Heart right ventricle (tissue), 16 donors: ENCODE results near the gene PUDP. TPM values are rescaled to one million over a fixed set of nuclear protein-coding genes. Genes with fewer than 3 reads are reported as not detected.

Source experiments
- ATAC-seq, 8 donors: fragments of 200-7000 bp; cut with Tn5 transposase; one replicate each; pipeline ENCODE4 v1.9.1; 2020; ENCODE audit warnings: mild to moderate bottlenecking in 8 of 8, moderate library complexity in 8 of 8, moderate number of reproducible peaks in 1 of 8
- DNase-seq, 2 donors: peaks; one replicate each; pipeline ENCODE4 v3.0.0-alpha.2; 2020
- H3K27ac ChIP-seq, 10 donors: fragments of 200-600 bp; sonication (generic) in 2 of 10; one replicate each; pipeline versions ENCODE4 v1.5.0 to v1.8.0; 2020 to 2022; ENCODE audit warnings: mild to moderate bottlenecking in 3 of 10
- H3K27me3 ChIP-seq, 7 donors: fragments of 200-600 bp; one replicate each; pipeline ENCODE4 v1.8.0; 2021 to 2022; ENCODE audit warnings: mild to moderate bottlenecking in 2 of 7
- H3K36me3 ChIP-seq, 9 donors: fragments of 200-600 bp; sonication (generic) in 1 of 9; one replicate each; pipeline versions ENCODE4 v1.5.0 to v1.8.0; 2020 to 2022; ENCODE audit warnings: mild to moderate bottlenecking in 2 of 9
- H3K4me1 ChIP-seq, 9 donors: fragments of 200-600 bp; sonication (generic) in 1 of 9; one replicate each; pipeline versions ENCODE4 v1.5.0 to v1.8.0; 2020 to 2022; ENCODE audit warnings: mild to moderate bottlenecking in 4 of 9
- H3K4me3 ChIP-seq, 10 donors: fragments of 200-600 bp; sonication (generic) in 2 of 10; one replicate each; pipeline versions ENCODE4 v1.5.0 to v1.8.0; 2020 to 2022; ENCODE audit warnings: mild to moderate bottlenecking in 7 of 10, moderate library complexity in 2 of 10
- H3K9me3 ChIP-seq, 11 donors: fragments of 200-600 bp in 10 of 11; sonication (generic) in 2 of 11; one replicate each; pipeline versions ENCODE4 v1.5.0 to v1.8.0; 2013 to 2022; ENCODE audit warnings: mild to moderate bottlenecking in 2 of 11, control low read depth in 1 of 11, moderate library complexity in 1 of 11
- WGBS, 2 donors: extraction: QIAGEN DNeasy Blood & Tissue Kit; methylation state at CpG; one replicate each; pipeline ENCODE4 v1.1.7; 2013; ENCODE audit warnings: inconsistent platforms in 1 of 2; 5-methylcytosine and 5-hydroxymethylcytosine counted together
- intact Hi-C, 10 donors: fragments of 100-400 bp; cut with DNase I; formaldehyde crosslinking; loops; one replicate each; pipeline versions ENCODE4 v1.11.1 to v1.14.2; 2022
- polyA plus RNA-seq, 2 donors: library from polyadenylated mRNA; stranded (reverse); fragments of 200-250 nt; gene quantifications; one replicate each; pipeline ENCODE4 v1.2.3, GENCODE V29; 2013
- total RNA-seq, 10 donors: library from RNA; stranded (reverse); fragmentation: NEBNext Ultra II Directional in 3 of 10; extraction: Animal tissue kit (Norgen Biotek cat#: 25700) in 3 of 10; gene quantifications; one replicate each; pipeline versions ENCODE4 v1.2.1 to v1.2.4, GENCODE V29; 2021 to 2023
- TF ChIP-seq, protein P1 (sequence below), 9 donors: fragments of 200-600 bp; sonication (generic) in 2 of 9; IDR thresholded peaks; one replicate each; pipeline versions ENCODE4 v1.5.0 to v1.8.0; 2021 to 2022; ENCODE audit warnings: antibody characterized with exemption in 9 of 9, mild to moderate bottlenecking in 5 of 9, moderate library complexity in 1 of 9
- donor health status: Arrhythmogenic right ventricular cardiomyopathy.
- donor health status: ischemic (EF 13 %, LVEDD 7.1; RV severe dilation, severe dysfunction).
- donor health status: healthy with polysubstance abuse.
- donor health status: DM: no; HTN: yes; CAD: no.
- donor health status: DM: no; HTN: no; CAD: no.
- donor health status: ischemic (EF 25% LVEDD 6.9; RV normal size, moderate dysfunction).
- donor health status: ischemic (EF 25% LVEDD 5.7; RV mildly dilated, moderate dysfunction).
- donor health status: healthy.
- donor health status: DM: yes; HTN: yes; CAD: no.
- donor health status: Ischemic cardiomyopathy.
- donor health status: ischemic (EF 35%, LVEDD 5.7; RV mildly dilated, moderate dysfunction).
- donor health status: nonischemic (EF 11% LVEDD 7.7; RV severe dilation, severe dysfunction).
- donor health status: DM: yes; HTN: yes; CAD: no.
- donor health status: PGD.
- donor health status: ischemic (EF 29% LVEDD 5.4; RV normal size, mild dysfunction).
- donor health status: nonischemic (EF 23%, LVEDD 6.1; RV moderate dilation, normal function).

Gene PUDP
- total and polyA plus RNA-seq, 12 donors, result 9.1 to 27.0 (median 21.0) TPM

DNA sequence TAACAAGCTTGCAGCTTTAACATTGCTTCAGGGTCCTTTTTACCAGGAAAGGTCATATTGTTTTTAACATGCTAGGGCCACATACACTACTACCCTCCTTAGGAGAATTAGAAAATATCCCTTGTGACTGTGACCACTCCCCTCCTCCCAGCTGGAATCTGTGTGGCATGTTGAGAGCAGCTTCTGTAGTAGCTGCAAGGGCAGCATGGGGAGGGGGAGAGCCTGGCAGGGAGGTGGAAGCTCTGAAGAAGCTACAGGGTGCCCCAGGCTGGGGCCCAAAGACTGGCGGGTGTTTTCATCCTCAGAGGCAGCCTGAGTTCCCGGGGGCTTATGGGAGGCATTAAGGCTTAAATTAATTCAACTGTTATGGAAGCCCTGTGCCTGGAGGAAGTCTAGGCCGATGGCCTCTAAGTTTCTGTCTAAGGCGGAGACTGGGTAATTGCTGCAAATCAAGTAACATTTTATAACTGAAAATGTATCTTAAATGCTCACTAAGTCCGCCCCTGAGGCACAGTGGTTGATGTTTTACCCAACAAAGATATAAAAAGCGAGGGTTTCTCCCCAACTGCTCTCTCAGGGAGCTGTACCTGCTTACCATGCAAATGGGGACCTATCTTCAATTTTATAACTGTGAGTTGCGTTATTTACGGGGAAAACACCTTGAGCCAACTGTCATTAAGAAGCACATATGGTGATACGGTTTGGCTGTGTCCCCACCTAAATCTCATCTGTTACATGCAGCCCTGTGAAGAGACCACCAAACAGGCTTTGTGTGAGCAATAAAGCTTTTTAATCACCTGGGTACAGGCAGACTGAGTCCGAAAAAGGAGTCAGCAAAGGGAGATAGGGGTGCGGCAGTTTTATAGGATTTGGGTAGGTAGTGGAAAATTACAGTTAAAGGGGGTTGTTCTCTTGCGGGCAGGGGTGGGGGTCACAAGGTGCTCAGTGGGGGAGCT, 37.8 kb downstream of the PUDP start:
- no peak overlapping the region for H3K4me3 ChIP-seq
- no peak for DNase-seq
- TF ChIP-seq, protein P1, sequence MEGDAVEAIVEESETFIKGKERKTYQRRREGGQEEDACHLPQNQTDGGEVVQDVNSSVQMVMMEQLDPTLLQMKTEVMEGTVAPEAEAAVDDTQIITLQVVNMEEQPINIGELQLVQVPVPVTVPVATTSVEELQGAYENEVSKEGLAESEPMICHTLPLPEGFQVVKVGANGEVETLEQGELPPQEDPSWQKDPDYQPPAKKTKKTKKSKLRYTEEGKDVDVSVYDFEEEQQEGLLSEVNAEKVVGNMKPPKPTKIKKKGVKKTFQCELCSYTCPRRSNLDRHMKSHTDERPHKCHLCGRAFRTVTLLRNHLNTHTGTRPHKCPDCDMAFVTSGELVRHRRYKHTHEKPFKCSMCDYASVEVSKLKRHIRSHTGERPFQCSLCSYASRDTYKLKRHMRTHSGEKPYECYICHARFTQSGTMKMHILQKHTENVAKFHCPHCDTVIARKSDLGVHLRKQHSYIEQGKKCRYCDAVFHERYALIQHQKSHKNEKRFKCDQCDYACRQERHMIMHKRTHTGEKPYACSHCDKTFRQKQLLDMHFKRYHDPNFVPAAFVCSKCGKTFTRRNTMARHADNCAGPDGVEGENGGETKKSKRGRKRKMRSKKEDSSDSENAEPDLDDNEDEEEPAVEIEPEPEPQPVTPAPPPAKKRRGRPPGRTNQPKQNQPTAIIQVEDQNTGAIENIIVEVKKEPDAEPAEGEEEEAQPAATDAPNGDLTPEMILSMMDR (IDR thresholded peaks at IDR 0.05), result no peak
- no peaks in the 10 kb centered on the region for H3K9me3 ChIP-seq
- WGBS, 2 donors, result 72 to 79% methylated on average over 12 of the region's 12 CpGs
- H3K36me3 ChIP-seq, result peaks cover 0 to 6% (median 0%) of the 10 kb centered on the region in 9 donors
- no peak for ATAC-seq
- no peaks in the 10 kb centered on the region for H3K27me3 ChIP-seq
- intact Hi-C loops, result no loop called here
- peaks cover 0 to 31% (median 7%) of the 10 kb centered on the region in 9 donors for H3K4me1 ChIP-seq
- peak overlapping the region in 7 of 10 donors; percentile 0 to 64 (median 31) for H3K27ac ChIP-seq

DNA sequence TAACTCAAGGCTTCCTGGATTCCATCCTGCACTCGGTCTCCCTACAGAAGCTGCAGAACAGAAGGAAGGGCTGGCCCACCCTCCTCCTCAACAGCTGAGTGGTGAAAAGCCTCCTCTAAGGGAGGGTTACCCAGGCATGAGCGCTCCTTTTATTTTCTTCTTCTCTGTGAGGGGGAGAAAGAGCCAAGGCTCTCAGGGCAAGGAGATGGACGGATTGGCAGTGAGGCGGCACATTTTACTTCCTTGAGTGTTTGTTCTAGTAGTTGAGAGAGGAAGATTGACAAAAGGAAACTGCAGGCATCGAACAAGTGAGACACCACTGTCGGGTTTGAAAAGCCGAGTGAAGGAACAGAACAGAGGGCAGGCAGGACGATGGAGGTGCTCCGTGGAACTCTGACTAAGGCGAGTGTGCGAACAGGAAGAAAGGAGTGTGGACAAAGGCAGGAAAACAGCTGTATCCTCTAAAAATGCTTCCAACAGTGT, 38.9 kb downstream of the PUDP start:
- intact Hi-C loops, result no loop called here
- whole genome bisulfite sequencing, 2 donors, result 30 to 45% methylated on average over 11 of the region's 11 CpGs
- Histone ChIP-seq H3K4me1 (peaks cover 0 to 31% (median 7%) of the 10 kb centered on the region in 9 donors), H3K36me3 (peaks cover 0 to 16% (median 0%) of the 10 kb centered on the region in 9 donors), H3K9me3 (no peaks in the 10 kb centered on the region), H3K27me3 (no peaks in the 10 kb centered on the region), H3K27ac (peak overlapping the region in 7 of 10 donors; percentile 19 to 64 (median 39)), H3K4me3 (peak overlapping the region in 4 of 10 donors; percentile 10 to 37 (median 20))
- TF ChIP-seq, protein P1 (IDR thresholded peaks at IDR 0.05), result no peak
- DNase-seq, result no peak
- ATAC-seq, result peak in 4 of 8 donors; percentile 33 to 61 (median 45)

DNA sequence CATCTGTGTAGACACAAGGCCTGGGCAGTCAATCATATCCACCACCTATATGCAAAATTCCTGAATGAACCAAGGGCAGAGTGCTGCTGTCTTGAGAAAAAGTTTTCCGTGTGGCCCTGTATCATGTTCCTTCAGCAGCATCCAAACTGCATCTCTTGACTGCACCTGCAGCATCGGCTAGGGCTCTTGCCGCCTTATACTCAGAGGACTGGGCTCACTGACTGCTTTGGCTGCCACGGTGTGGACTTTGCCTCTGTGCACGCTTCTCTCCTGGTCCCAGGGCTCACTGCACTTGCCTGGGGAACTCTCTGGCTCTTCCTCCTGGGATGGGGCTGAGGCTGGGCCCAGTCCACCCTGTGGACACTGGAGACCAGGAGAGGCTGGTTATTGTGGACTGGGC, 39.9 kb downstream of the PUDP start:
- Histone ChIP-seq H3K27me3 (no peaks in the 10 kb centered on the region), H3K4me3 (no peak overlapping the region), H3K36me3 (peaks cover 0 to 26% (median 0%) of the 10 kb centered on the region in 9 donors), H3K9me3 (no peaks in the 10 kb centered on the region), H3K4me1 (peaks cover 0 to 31% (median 7%) of the 10 kb centered on the region in 9 donors), H3K27ac (peak overlapping the region in 1 of 10 donors; percentile 48)
- ATAC-seq, result no peak
- TF ChIP-seq, protein P1 (IDR thresholded peaks at IDR 0.05), result no peak
- 95 to 96% methylated on average over 5 of the region's 5 CpGs for WGBS, 2 donors
- intact Hi-C loops, result no loop called here
- DNase-seq, result no peak

DNA sequence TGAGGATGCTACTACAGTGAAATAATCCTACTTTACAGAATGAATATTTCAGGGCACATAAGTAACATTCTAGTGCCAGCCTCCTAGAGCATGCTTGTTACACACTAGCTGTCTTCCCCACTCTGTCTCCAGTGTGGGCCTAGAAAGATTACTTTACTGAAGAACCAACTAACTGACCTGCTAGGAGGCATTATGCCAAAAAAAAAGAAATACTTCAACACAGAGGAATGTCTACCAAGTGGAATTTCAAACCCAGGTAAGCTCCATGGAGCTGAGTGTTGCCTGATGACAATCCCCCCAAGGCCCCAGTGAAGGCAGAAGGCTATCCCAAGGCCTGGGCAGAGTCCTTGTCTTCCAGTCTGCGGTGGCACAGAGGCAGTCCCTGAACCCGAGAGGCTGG, 41.3 kb downstream of the PUDP start:
- H3K36me3 ChIP-seq, result peaks cover 0 to 29% (median 0%) of the 10 kb centered on the region in 9 donors
- H3K9me3 ChIP-seq, result no peaks in the 10 kb centered on the region
- DNase-seq, result no peak
- ATAC-seq, result no peak
- WGBS, 2 donors, result 93 to 96% methylated on average over 2 of the region's 2 CpGs
- TF ChIP-seq, protein P1 (IDR thresholded peaks at IDR 0.05), result no peak
- H3K27me3 ChIP-seq, result no peaks in the 10 kb centered on the region
- H3K4me1 ChIP-seq, result peaks cover 0 to 31% (median 7%) of the 10 kb centered on the region in 9 donors
- H3K27ac ChIP-seq, result no peak overlapping the region
- H3K4me3 ChIP-seq, result no peak overlapping the region
- intact Hi-C loops, result no loop called here
